CD4-positive, alpha-beta T cell treated with Interleukin-12 subunit alpha and Interleukin-12 subunit beta, for 1 hour (primary cell): ENCODE data around the gene ARHGAP10.

Experiments
- DNase-seq: peaks from one replicate; pipeline ENCODE4 v3.0.0-alpha.2; 2020

ARHGAP10 gene

DNA sequence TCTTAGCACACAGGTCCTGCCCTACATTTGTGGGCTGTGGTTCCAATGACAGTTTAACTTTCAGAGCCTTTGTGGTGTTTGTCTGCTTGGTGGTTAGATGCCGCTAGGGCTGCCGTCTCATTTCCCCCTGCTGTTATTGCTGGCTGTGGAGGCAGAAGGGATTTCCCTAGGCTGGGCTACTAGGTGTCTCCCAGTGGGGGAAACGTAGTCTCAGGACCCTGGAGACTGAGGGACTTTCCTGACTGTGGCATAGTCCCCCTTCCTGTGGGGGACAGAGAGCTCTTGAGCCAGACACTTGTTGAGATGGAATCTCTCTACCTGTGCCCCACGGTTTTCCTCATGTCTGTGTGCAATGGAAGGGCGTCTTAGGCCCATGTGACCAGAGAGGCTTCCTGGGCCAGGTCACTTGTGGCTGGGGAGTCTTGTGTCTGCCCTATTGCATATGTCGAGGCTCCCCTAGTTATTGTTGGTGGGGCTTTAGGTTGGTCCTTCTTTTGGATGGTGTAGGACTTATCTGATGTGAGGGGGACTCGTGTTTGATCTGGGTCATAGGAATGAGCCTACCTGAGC is 68.2 kb downstream of the ARHGAP10 start:
- DNase-seq, result peak; percentile 78

DNA sequence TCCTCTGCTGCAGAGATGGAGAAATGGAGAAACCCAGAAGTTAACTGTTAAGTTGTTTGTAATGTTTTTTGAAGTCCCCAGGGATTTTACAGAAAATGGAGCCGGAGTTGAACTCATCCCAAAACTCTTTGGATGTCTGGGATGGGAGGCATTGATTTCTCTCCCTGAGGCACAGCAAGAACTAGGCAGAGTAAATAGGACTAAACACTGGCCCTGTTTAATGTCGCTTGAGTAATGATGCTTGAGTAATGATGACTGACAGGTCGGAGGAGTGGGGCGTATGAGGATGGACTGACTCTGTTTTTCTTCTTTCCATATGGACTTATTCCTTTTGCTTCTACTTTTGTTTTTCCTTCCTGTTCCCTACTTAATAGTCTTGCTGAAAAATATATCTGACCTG is 69.9 kb downstream of the ARHGAP10 start:
- DNase-seq, result no peak

- DNase-seq, result no peak
Measured at GRCh38 chr4:147802346-147802745, 70.5 kb downstream of the ARHGAP10 start.

DNA sequence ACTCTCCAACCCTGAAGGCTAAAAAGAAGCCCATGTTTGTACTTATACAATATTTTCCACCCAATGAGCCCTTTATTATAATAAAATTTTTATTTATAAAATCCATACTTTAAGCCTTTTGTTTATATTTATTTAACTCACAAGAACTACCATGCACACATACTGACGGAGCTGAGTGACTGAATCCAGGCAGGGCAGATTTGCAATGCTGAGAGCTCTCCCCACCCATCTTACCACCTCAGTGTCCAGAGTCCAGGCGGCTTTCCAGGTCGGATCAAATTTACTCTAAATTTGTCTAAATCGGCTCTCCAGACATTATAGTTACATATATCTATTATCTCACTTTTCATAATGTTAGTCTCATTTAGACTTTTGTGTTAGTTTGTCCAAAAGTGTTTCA is 74.1 kb downstream of the ARHGAP10 start:
- DNase-seq, result no peak

DNA sequence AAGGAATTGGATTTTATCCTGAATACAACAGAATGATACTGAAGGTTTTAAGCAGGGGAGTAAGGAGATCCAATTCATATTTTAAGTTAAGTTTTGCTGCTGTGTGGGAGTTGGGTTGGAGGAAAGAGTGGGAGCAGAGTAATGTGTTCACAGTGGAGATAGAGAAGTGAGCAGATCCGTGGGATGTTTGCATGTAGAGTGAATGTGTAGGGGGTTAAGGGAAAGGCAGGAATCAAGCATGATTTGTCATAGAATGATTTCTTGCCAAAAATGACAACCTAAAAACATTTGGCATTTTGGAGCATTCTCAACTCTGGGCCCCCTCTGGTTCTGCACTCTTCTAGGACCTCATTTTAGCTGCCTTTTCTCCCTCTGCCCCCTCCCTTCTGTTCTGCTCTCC is 76.6 kb downstream of the ARHGAP10 start:
- no peak for DNase-seq

DNA sequence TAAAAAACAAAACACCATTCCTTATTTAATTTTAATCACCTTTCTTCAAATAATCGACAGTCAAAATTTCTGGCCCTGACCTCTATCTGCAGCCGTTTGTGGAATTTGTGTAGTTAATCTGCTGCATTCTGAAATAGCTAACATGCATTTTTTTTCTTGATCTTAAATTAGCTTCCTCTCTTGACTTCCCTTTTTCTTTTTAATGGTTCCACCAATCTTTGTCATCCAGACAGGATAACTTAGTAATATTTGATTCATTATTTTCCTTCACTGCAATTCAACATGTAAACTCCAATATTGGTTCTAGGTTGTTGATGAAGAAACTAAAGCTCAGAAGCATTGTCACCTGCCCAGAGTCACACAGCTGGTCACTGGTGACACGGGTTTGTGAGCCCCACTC is 77.3 kb downstream of the ARHGAP10 start:
- DNase-seq, result no peak

- no peak for DNase-seq
Measured at GRCh38 chr4:147811878-147812277, 80.0 kb downstream of the ARHGAP10 start.

- no peak for DNase-seq
Measured at GRCh38 chr4:147813109-147813773, 81.4 kb downstream of the ARHGAP10 start.

- no peak for DNase-seq
Measured at GRCh38 chr4:147813973-147814372, 82.1 kb downstream of the ARHGAP10 start.

DNA sequence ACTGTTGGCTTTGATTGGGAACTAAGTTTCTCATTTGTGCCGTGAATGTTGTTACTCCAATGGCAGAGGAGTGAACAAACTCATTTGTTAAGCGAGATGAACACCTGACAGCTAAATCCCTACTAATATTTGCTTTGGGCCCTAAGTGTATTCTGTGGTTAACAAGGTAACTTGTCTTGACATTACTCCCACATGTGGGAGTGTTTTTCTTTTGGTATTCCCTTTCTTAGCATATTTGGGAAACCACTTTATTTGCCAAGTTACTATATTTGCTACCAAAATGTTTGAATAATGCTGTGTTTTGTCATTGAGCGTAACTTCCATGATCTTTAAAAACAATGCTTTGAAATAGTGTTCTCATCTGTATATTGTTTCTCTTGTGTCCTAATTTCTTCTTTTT is 82.5 kb downstream of the ARHGAP10 start:
- DNase-seq, result no peak

- DNase-seq, result no peak
Measured at GRCh38 chr4:147815741-147816140, 83.9 kb downstream of the ARHGAP10 start.

DNA sequence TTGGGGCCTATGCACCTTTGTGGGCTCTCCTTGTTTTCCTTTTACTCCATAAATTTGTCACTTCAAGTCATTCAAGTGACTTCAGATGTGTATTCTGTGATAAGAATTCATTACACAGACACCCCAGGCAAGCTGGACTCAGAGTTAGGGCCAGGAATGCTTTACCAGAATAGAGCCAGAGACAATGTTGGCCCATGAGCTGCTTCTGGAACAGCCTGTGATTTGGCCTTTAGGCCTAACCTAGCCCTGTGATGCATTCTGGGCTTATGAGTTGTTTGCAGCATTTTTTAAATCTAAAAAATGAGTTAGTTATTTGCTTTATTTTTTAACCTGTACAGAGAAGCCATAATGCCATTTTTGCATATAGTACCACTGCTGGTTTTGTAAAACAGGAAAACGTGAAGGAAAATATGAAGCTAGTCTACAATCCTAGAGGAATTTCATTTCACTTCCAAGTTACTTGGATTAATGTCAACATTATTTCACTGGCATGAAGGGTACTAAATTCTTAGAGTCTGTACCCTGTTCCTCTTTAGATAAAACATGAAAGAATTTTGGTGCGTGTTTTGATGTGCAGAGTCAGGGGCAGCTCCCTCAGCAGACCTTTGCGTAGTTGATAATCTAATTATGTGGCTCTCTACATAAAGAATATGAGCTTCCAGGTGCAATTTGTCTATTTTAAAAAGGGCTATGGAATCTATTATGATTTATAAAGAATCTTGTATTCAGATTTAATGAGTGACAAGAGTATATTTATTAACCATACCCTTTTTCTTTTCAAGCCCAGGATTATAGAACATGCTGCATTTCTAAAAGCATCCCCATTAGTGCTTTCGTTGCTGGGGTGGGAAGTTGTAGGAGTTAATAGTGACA is 84.7 kb downstream of the ARHGAP10 start:
- no peak for DNase-seq

DNA sequence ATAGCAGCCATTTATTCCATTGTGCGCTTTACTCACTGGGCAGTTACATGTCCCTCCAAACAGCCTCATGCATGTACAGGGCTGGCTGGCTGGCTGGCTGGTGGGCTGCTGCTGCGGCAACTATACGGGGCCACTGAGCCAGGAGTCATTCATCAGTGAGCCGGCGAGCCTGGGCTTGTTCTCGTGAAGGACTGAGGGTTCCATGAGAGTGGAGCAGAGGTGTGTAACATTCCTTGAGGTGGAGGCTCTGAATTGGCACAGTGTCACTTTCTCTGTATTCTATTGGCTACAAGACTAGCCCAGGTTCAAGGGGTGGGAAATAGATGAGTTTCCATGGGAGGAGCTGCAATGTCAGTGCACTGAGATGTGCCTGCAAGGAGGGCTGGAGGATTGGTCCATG is 89.1 kb downstream of the ARHGAP10 start:
- DNase-seq, result no peak

DNA sequence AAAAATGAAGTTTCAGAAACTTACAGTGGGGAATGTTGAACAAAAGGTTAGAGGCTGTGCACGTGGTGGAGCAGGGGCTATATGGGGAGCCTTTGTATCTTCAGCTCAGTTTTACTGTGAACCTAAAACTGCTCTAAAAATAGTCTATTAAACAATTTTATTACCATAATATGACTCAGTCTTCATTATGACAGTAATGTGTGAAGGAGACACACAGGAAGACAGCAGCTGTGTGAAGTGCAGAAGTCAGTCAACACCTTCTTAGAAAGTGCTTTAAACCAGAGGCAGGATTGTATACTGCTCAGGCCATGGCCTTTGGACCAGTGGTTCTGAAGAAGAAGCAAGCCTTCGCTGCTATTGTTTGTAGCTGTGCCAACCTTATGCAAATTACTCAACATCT is 89.7 kb downstream of the ARHGAP10 start:
- no peak for DNase-seq

- DNase-seq, result no peak
Measured at GRCh38 chr4:147822128-147822527, 90.2 kb downstream of the ARHGAP10 start.

DNA sequence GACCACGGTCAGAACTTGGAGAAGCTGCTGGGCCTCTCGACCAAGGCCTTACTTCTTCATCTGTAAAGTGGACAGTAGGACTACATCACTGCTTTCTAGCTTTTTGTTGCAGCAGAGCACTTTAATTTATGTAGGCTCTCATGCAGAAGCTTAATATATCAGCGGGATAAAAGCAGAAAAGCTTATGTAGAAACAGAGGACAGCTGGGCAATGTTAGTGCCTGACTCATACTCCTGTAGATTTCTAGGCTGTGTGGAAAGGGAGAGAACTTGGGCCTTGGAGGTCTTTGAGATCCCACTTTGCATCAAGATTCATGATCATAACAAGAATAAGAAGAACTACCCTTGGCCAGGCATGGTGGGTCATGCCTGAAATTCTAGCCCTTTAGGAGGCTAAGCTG is 91.2 kb downstream of the ARHGAP10 start:
- no peak for DNase-seq

- no peak for DNase-seq
Measured at GRCh38 chr4:147824316-147824715, 92.4 kb downstream of the ARHGAP10 start.

DNA sequence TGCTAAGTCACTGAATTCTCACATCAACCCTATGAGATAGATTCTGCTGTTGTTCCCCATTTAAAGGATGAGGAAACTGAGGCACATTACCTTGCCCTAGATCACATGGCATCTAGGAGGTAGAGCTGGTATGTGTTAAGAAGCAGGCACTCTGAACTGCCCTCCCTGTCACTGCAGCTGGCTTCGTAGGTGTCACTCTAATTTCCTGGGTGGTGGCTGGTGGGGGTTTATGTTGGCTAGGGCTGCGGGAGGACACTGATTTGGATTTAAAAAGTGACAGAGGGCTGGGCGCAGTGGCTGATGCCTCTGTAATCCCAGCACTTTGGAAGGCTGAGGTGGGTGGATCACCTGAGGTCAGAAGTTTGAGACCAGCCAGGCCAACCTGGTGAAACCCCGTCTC is 93.0 kb downstream of the ARHGAP10 start:
- DNase-seq, result no peak

DNA sequence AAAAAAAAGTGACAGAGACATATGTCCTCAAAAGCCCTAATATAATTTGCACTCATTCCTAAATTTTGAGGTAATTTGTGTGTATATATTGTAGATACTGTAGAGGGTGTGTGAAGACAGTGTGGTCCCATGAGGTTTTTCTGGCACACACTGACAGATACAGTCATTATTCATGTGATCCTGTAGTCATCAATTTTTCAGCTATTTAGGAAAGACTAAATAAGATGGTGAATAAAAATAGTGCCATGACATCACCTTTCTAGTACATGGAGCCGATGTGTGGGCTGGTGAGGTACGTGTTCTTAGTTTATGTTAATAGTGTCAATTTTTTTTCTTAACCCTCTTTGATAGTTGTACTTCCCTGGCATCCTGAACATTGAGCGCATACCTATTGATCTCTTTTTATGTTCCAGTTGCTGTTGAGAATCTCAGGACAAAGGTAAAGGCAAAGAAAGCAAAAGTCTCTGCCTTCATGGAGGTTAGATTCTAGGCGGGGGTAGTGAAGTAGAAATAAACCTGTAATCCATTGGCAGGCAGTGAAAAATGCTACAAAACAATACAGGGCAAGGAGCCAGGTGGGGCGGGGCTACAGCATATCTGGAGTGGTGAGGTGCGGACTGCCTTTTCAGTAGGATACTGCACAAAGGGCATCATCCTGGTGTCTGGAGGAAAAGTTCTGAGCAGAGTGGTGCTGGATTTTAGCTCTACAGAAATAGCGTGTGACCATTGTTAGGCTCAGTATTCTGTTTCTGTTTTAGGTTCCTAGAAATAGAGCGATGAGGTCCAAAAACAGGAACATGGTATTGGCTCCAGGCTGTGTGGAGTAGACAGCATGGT is 93.8 kb downstream of the ARHGAP10 start:
- DNase-seq, result no peak

- no peak for DNase-seq
Measured at GRCh38 chr4:147826288-147826646, 94.4 kb downstream of the ARHGAP10 start.

GRCh38 chr4:147828331-147828905 is 96.5 kb downstream of the ARHGAP10 start:
- no peak for DNase-seq

- DNase-seq, result no peak
Measured at GRCh38 chr4:147829401-147830101, 97.7 kb downstream of the ARHGAP10 start.
